IPS DF 6.9 (cell line): ENCODE measurements around the gene KIAA0040.

Experiments used
- DNase-seq: peaks from one replicate; pipeline ENCODE4 v3.0.0-alpha.2; 2013; ENCODE audit warnings: low read depth, low spot score
- H3K27ac ChIP-seq: one replicate; pipeline ENCODE4 v1.5.1; 2013; ENCODE audit warnings: low read length, control low read depth
- H3K27me3 ChIP-seq: 2 replicates; pipeline ENCODE4 v1.6.1; 2013; ENCODE audit warnings: mild to moderate bottlenecking, low read length; ENCODE audit not compliant: control insufficient read depth, insufficient read depth
- H3K36me3 ChIP-seq: 2 replicates; pipeline ENCODE4 v1.6.1; 2013; ENCODE audit warnings: low read length; ENCODE audit not compliant: control insufficient read depth, insufficient read depth
- H3K4me1 ChIP-seq: 2 replicates; pipeline ENCODE4 v1.6.1; 2013; ENCODE audit warnings: low read length; ENCODE audit not compliant: control insufficient read depth, insufficient read depth
- H3K4me3 ChIP-seq: 2 replicates; pipeline ENCODE4 v1.5.1; 2013; ENCODE audit warnings: mild to moderate bottlenecking, low read length
- H3K9me3 ChIP-seq: 2 replicates; pipeline ENCODE4 v1.6.1; 2013; ENCODE audit warnings: low read length, inconsistent platforms; ENCODE audit not compliant: control insufficient read depth, insufficient read depth
- WGBS: extraction: QIAGEN DNeasy Blood & Tissue Kit; methylation state at CpG from one replicate; pipeline ENCODE4 v1.1.7; 2013; ENCODE audit warnings: mixed read lengths, missing lambda C conversion rate; ENCODE audit not compliant: insufficient read length, insufficient coverage; 5-methylcytosine and 5-hydroxymethylcytosine counted together

The KIAA0040 gene

GRCh38 chr1:175138579-175138978, 54.0 kb downstream of the KIAA0040 start:
- no peaks in the 10 kb centered on the region for H3K36me3 ChIP-seq
- no peak for DNase-seq
- no peaks in the 10 kb centered on the region for H3K9me3 ChIP-seq
- no peaks in the 10 kb centered on the region for H3K27me3 ChIP-seq
- no peaks in the 10 kb centered on the region for H3K4me1 ChIP-seq
- no peak overlapping the region for H3K4me3 ChIP-seq
- WGBS, result no CpG with 5 or more reads among the region's 2 CpGs
- H3K27ac ChIP-seq, result no peak overlapping the region

GRCh38 chr1:175137369-175137768, 55.2 kb downstream of the KIAA0040 start:
- DNase-seq, result no peak
- Histone ChIP-seq H3K27me3 (no peaks in the 10 kb centered on the region), H3K4me1 (no peaks in the 10 kb centered on the region), H3K36me3 (no peaks in the 10 kb centered on the region), H3K9me3 (no peaks in the 10 kb centered on the region), H3K27ac (no peak overlapping the region), H3K4me3 (no peak overlapping the region)
- WGBS, result 100% methylated on average over 1 of the region's 1 CpG

GRCh38 chr1:175136246-175136645, 56.3 kb downstream of the KIAA0040 start:
- DNase-seq, result no peak
- Histone ChIP-seq H3K27me3 (no peaks in the 10 kb centered on the region), H3K36me3 (no peaks in the 10 kb centered on the region), H3K9me3 (no peaks in the 10 kb centered on the region), H3K4me3 (no peak overlapping the region), H3K27ac (no peak overlapping the region), H3K4me1 (peaks cover 3% of the 10 kb centered on the region; the same call in 1 of the 2 replicates)
- WGBS, result no CpG with 5 or more reads among the region's 3 CpGs

GRCh38 chr1:175134500-175134899, 58.1 kb downstream of the KIAA0040 start:
- Histone ChIP-seq H3K27me3 (no peaks in the 10 kb centered on the region), H3K4me3 (no peak overlapping the region), H3K36me3 (no peaks in the 10 kb centered on the region), H3K9me3 (no peaks in the 10 kb centered on the region), H3K27ac (no peak overlapping the region), H3K4me1 (peaks cover 8% of the 10 kb centered on the region; the same call in 1 of the 2 replicates)
- WGBS, result no CpG with 5 or more reads among the region's 1 CpG
- no peak for DNase-seq

- Histone ChIP-seq H3K4me1 (peaks cover 8% of the 10 kb centered on the region; the same call in 1 of the 2 replicates), H3K4me3 (no peak overlapping the region), H3K9me3 (no peaks in the 10 kb centered on the region), H3K36me3 (no peaks in the 10 kb centered on the region), H3K27ac (no peak overlapping the region), H3K27me3 (no peaks in the 10 kb centered on the region)
- DNase-seq, result no peak
- no CpG with 5 or more reads among the region's 6 CpGs for WGBS
Observed at GRCh38 chr1:175133673-175134435, 58.7 kb downstream of the KIAA0040 start.

- H3K4me3 ChIP-seq, result no peak overlapping the region
- no peak overlapping the region for H3K27ac ChIP-seq
- H3K4me1 ChIP-seq, result peaks cover 8% of the 10 kb centered on the region; the same call in 1 of the 2 replicates
- H3K9me3 ChIP-seq, result no peaks in the 10 kb centered on the region
- no CpG with 5 or more reads among the region's 1 CpG for WGBS
- no peaks in the 10 kb centered on the region for H3K27me3 ChIP-seq
- DNase-seq, result no peak
- no peaks in the 10 kb centered on the region for H3K36me3 ChIP-seq
Observed at GRCh38 chr1:175132436-175132835, 60.1 kb downstream of the KIAA0040 start.

- Histone ChIP-seq H3K4me1 (peaks cover 8% of the 10 kb centered on the region; the same call in 1 of the 2 replicates), H3K9me3 (no peaks in the 10 kb centered on the region), H3K27ac (no peak overlapping the region), H3K27me3 (no peaks in the 10 kb centered on the region), H3K36me3 (no peaks in the 10 kb centered on the region), H3K4me3 (no peak overlapping the region)
- no CpG with 5 or more reads among the region's 1 CpG for WGBS
- DNase-seq, result no peak
Observed at GRCh38 chr1:175131095-175131494, 61.5 kb downstream of the KIAA0040 start.

GRCh38 chr1:175130649-175131045, 61.9 kb downstream of the KIAA0040 start:
- peaks cover 8% of the 10 kb centered on the region; the same call in 1 of the 2 replicates for H3K4me1 ChIP-seq
- no peak overlapping the region for H3K4me3 ChIP-seq
- DNase-seq, result no peak
- no peaks in the 10 kb centered on the region for H3K9me3 ChIP-seq
- H3K36me3 ChIP-seq, result no peaks in the 10 kb centered on the region
- no CpG with 5 or more reads among the region's 2 CpGs for WGBS
- no peak overlapping the region for H3K27ac ChIP-seq
- H3K27me3 ChIP-seq, result no peaks in the 10 kb centered on the region

- no CpG with 5 or more reads among the region's 5 CpGs for WGBS
Observed at GRCh38 chr1:175129997-175130648, 62.5 kb downstream of the KIAA0040 start.

GRCh38 chr1:175129644-175129996, 63.0 kb downstream of the KIAA0040 start:
- Histone ChIP-seq H3K4me1 (peaks cover 8% of the 10 kb centered on the region; the same call in 1 of the 2 replicates), H3K36me3 (no peaks in the 10 kb centered on the region), H3K4me3 (no peak overlapping the region), H3K9me3 (no peaks in the 10 kb centered on the region), H3K27ac (no peak overlapping the region), H3K27me3 (no peaks in the 10 kb centered on the region)
- WGBS, result no CpG with 5 or more reads among the region's 2 CpGs
- DNase-seq, result no peak

More at GRCh38 chr1:175129997-175130648, 62.5 kb downstream of the KIAA0040 start:
- peak; percentile 52 for DNase-seq
- Histone ChIP-seq H3K4me3 (no peak overlapping the region), H3K27ac (no peak overlapping the region), H3K4me1 (peaks cover 8% of the 10 kb centered on the region; the same call in 1 of the 2 replicates), H3K36me3 (no peaks in the 10 kb centered on the region), H3K27me3 (no peaks in the 10 kb centered on the region), H3K9me3 (no peaks in the 10 kb centered on the region)
